Measurements from ENCODE around the gene SORBS1.

SORBS1 gene

GRCh38 chr10:95389982-95390381 is 171.2 kb downstream of the SORBS1 start:
- H2AFZ ChIP-seq (ENCODE audit: low read length) = no peak overlapping the region
- H3K9ac ChIP-seq (ENCODE audit: low read length) = no peak overlapping the region
- no peaks in the 10 kb centered on the region for H3K36me3 ChIP-seq (replicated peaks; ENCODE audit: insufficient read depth, low read length)
- no peak for TF ChIP-seq EZH2 (optimal IDR thresholded peaks at IDR 0.05; ENCODE audit: low read depth, low read length)
- no peak for TF ChIP-seq EZH2phosphoT487 (IDR thresholded peaks at IDR 0.05; ENCODE audit: low read length)
- TF ChIP-seq CTCF (IDR thresholded peaks at IDR 0.05; ENCODE audit: low read length) = no peak
- H3K4me1 ChIP-seq (ENCODE audit: low read length) = peaks cover 13% of the 10 kb centered on the region
- H3K79me2 ChIP-seq (ENCODE audit: low read length) = no peaks in the 10 kb centered on the region
- H3F3A ChIP-seq (ENCODE audit: insufficient read depth, low read length) = no peaks in the 10 kb centered on the region
- H3K27me3 ChIP-seq (replicated peaks; ENCODE audit: insufficient read depth, low read length) = no peaks in the 10 kb centered on the region
- no peak overlapping the region for H3K4me2 ChIP-seq (ENCODE audit: low read depth, low read length)
- no peaks in the 10 kb centered on the region for H4K20me1 ChIP-seq (ENCODE audit: insufficient read depth, low read length)
- H3K9me3 ChIP-seq (replicated peaks; ENCODE audit: insufficient read depth, low read length) = no peaks in the 10 kb centered on the region
- H3K4me3 ChIP-seq (ENCODE audit: low read length) = no peak overlapping the region
- H3K27ac ChIP-seq (ENCODE audit: low read length) = no peak overlapping the region
- DNase-seq = no peak
- H3K9me2 ChIP-seq (replicated peaks; ENCODE audit: insufficient read depth, low read length) = no peaks in the 10 kb centered on the region

GRCh38 chr10:95389176-95389575 is 172.0 kb downstream of the SORBS1 start:
- DNase-seq = no peak
- Histone ChIP-seq H3K27ac (ENCODE audit: low read length) (no peak overlapping the region), H3F3A (ENCODE audit: insufficient read depth, low read length) (no peaks in the 10 kb centered on the region), H3K4me1 (ENCODE audit: low read length) (peaks cover 13% of the 10 kb centered on the region), H3K9me3 (replicated peaks; ENCODE audit: insufficient read depth, low read length) (no peaks in the 10 kb centered on the region), H3K27me3 (replicated peaks; ENCODE audit: insufficient read depth, low read length) (no peaks in the 10 kb centered on the region), H4K20me1 (ENCODE audit: insufficient read depth, low read length) (no peaks in the 10 kb centered on the region), H2AFZ (ENCODE audit: low read length) (no peak overlapping the region), H3K9ac (ENCODE audit: low read length) (no peak overlapping the region), H3K79me2 (ENCODE audit: low read length) (no peaks in the 10 kb centered on the region), H3K36me3 (replicated peaks; ENCODE audit: insufficient read depth, low read length) (no peaks in the 10 kb centered on the region), H3K4me3 (ENCODE audit: low read length) (no peak overlapping the region), H3K9me2 (replicated peaks; ENCODE audit: insufficient read depth, low read length) (no peaks in the 10 kb centered on the region), H3K4me2 (ENCODE audit: low read depth, low read length) (no peak overlapping the region)
- no peak for TF ChIP-seq EZH2phosphoT487 (IDR thresholded peaks at IDR 0.05; ENCODE audit: low read length)
- TF ChIP-seq CTCF (IDR thresholded peaks at IDR 0.05; ENCODE audit: low read length) = no peak
- TF ChIP-seq EZH2 (optimal IDR thresholded peaks at IDR 0.05; ENCODE audit: low read depth, low read length) = no peak

GRCh38 chr10:95388539-95388938 is 172.6 kb downstream of the SORBS1 start:
- TF ChIP-seq EZH2 (optimal IDR thresholded peaks at IDR 0.05; ENCODE audit: low read depth, low read length) = no peak
- no peak for TF ChIP-seq EZH2phosphoT487 (IDR thresholded peaks at IDR 0.05; ENCODE audit: low read length)
- TF ChIP-seq CTCF (IDR thresholded peaks at IDR 0.05; ENCODE audit: low read length) = no peak
- H3K4me2 ChIP-seq (ENCODE audit: low read depth, low read length) = no peak overlapping the region
- no peak overlapping the region for H3K4me3 ChIP-seq (ENCODE audit: low read length)
- H3K79me2 ChIP-seq (ENCODE audit: low read length) = no peaks in the 10 kb centered on the region
- no peak for DNase-seq
- no peaks in the 10 kb centered on the region for H3F3A ChIP-seq (ENCODE audit: insufficient read depth, low read length)
- no peak overlapping the region for H3K27ac ChIP-seq (ENCODE audit: low read length)
- H3K9me2 ChIP-seq (replicated peaks; ENCODE audit: insufficient read depth, low read length) = no peaks in the 10 kb centered on the region
- H3K36me3 ChIP-seq (replicated peaks; ENCODE audit: insufficient read depth, low read length) = no peaks in the 10 kb centered on the region
- H3K27me3 ChIP-seq (replicated peaks; ENCODE audit: insufficient read depth, low read length) = no peaks in the 10 kb centered on the region
- no peak overlapping the region for H2AFZ ChIP-seq (ENCODE audit: low read length)
- no peaks in the 10 kb centered on the region for H3K9me3 ChIP-seq (replicated peaks; ENCODE audit: insufficient read depth, low read length)
- H4K20me1 ChIP-seq (ENCODE audit: insufficient read depth, low read length) = no peaks in the 10 kb centered on the region
- no peak overlapping the region for H3K9ac ChIP-seq (ENCODE audit: low read length)
- H3K4me1 ChIP-seq (ENCODE audit: low read length) = peaks cover 12% of the 10 kb centered on the region
